Left kidney (tissue), 2 donors: ENCODE data around the gene SCGB1A1. TPM values are rescaled to one million over a fixed set of nuclear protein-coding genes. Genes with fewer than 3 reads are reported as not detected.

Source experiments
- DNase-seq: peaks from one replicate; pipeline ENCODE4 v3.0.0-alpha.2; 2013
- polyA plus RNA-seq: library from polyadenylated mRNA; unstranded; fragments of 120-200 nt; gene quantifications from one replicate; pipeline ENCODE4 v1.2.1, GENCODE V29; 2013; ENCODE audit not compliant: insufficient read length

SCGB1A1 gene
- polyA plus RNA-seq, 1 donor, result not detected

- no peak for DNase-seq
Observed at GRCh38 chr11:62398011-62398994, 20.5 kb upstream of the SCGB1A1 start.

DNA sequence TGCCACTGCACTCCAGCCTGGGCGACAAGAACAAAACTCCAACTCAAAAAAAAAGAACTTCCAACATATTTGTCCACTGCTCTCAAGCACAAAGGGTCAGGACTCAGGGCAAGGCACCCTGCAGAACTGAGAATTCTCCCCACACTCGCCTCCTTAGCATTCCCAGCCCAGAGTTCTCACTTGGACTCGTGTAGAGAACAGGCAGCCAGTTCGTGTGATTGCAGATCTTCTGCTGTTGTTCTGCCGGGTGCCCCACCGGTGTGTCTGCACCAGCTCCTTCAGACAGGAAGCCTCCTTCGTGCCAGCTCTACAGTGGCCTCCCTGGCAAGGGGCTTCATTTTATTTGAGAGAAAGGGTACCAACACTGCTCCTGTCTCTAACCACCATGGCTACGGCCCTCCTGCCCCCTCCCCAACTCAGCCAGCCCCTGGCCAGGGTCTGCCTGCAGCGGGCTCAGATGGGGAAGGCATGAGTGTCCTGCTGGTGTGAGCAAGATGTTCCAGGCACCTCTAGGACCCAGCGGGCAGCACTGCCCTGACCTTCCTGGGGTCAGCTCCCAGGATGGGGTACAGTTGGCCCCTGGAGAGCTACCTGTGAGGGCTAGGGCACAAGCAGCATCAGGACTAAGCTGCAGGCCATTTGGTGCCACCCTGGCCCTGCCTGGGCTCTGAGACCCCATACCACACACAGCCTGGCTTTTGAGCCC, 19.5 kb upstream of the SCGB1A1 start:
- DNase-seq, result no peak

- DNase-seq, result no peak
Observed at GRCh38 chr11:62399878-62400266, 19.0 kb upstream of the SCGB1A1 start.

DNA sequence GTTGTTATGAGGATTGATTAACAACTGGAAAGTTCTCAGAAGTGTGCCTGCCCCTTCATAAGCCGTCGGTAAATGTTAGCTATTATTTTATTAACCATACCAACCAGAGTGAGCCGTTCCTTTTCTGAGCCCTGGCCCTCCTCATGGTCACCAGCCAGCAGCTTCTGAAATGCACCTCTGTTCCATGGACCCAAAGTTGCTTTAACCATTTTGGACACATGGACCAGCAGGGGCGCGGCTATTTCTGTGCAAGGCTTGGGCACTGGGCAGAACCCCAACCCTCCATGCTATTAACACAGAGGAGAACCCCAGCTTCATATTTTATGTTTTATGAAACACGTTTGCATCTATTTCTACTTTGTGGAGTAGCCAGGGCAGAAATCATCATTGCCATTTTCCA, 18.6 kb upstream of the SCGB1A1 start:
- DNase-seq, result no peak

DNA sequence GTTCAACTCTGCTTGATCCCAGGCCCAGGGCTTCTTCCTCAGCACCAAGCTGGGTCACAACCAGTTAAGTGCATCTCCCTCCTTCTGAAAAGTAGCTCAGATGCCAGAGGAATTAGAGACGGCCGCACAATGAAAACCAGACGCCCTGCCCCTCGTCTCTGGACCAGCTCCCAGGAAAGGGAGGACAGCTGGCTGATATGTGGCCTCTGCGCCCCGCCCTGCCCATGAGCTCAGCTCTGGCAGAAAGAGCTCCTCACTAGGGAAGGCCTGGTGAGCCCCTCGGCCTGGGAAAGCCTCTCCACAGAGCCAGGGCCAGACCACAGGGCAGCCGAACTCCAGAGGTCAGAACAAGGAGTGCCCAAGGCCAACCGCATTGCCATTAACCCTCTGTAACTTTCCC, 18.1 kb upstream of the SCGB1A1 start:
- DNase-seq, result peak; percentile 60

- no peak for DNase-seq
Observed at GRCh38 chr11:62401356-62401755, 17.5 kb upstream of the SCGB1A1 start.

- DNase-seq, result no peak
Observed at GRCh38 chr11:62401811-62402210, 17.0 kb upstream of the SCGB1A1 start.

GRCh38 chr11:62402226-62402959, 16.4 kb upstream of the SCGB1A1 start:
- DNase-seq, result no peak

DNA sequence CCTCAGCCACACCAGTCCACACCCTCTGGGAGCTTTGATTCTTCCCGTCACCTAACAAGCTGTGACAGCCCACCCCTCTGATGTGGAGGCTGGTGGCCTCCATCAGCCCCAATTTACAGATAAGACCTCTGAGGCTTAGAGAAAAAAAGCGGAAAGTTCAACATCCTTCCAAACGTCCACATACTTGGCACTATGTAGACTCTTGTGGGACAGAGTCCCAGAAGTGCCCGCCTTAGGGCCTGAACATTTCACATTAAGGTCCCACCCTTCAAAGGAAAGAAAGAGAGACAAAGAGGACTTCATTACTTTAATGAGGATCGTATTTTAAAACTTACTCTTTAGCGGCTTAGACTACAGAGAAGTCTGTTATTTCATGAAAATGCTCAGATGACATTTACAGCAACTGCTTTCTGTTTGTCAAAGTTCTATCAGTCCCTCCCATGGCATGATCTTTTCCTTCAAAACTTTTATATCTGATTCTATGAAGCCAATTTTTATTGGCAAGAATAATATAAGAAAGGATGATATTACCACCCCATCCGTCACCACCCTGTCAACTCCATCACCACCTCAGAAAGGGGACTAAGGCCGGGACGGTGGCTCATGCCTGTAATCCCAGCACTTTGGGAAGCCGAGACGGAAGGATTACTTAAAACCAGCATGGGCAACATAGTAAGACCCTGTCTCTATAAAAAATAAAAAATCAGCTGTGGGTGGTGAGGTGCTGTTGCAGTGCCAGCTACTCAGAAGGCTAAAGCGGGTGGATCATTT, 15.7 kb upstream of the SCGB1A1 start:
- DNase-seq, result no peak

- DNase-seq, result no peak
Observed at GRCh38 chr11:62404435-62404834, 14.4 kb upstream of the SCGB1A1 start.

GRCh38 chr11:62404901-62405300, 13.9 kb upstream of the SCGB1A1 start:
- DNase-seq, result no peak

DNA sequence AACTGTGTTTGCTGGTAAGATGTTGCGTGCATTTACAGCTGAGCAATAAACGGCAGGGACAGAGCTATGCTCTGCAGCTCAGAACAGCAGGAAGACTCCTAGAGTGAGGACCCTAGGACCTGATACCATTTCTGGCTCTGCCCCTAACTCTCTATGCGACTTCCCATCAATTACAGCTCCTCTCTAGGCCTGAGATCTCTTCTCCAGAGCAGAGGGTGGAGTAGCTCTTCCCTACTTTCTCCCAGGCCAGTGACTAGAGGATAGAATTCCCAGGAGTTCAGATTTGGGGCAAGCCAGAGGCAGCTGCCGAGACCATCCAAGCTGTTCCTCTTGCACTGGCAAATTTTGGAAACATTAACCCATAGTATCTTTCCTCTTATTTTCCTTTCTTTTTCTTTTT, 12.8 kb upstream of the SCGB1A1 start:
- DNase-seq, result no peak

DNA sequence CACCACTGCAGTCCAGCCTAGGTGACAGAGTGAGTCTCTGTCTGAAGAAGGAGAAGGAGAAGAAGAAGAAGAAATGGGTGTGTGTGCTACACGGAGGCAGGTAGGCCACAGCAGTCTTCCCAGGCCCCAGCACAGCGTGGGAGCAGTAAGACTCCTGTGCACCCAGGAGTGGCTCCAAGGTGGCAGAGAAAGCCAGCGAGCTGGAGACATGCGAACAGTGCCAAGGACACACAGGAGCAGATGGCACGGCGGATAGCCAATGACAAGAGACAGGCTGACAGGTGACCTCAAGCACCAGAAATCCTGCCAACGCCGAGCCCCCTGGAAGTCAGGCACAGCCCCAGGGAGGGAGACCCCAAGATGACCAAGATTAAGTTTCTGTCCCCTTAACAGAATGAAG, 9.0 kb upstream of the SCGB1A1 start:
- DNase-seq, result no peak

GRCh38 chr11:62410972-62411371, 7.9 kb upstream of the SCGB1A1 start:
- no peak for DNase-seq

GRCh38 chr11:62411524-62411923, 7.3 kb upstream of the SCGB1A1 start:
- no peak for DNase-seq

DNA sequence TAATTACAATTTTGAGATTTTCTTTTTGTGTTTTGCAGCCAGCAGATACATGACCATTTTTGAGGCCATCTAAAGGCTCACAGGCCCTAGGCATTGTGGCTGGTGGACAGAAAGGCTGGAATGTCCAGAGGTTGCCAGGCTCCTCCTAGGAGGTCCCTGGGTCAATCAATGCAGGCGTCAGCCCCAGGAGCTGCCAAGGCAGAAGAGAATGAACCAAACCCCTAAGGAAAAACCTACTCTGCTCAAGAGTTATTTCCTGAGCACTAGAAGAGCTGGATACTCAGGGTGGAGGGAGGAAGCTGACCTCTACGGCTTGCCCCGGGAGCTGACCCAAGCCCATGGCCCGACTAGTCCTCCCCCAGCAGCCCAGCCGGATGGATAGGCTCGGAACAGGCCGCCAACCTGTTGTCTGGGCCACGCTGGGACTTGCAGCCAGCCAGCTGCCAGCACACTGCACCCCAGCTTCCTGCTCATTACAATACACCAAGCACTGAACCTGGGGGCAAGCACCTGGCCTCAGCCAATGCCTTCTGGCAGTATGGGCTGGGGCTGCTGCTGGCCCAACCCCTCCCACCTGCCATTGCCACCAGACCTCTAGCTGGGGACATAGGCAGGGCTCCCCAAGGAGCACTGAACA, 5.7 kb upstream of the SCGB1A1 start:
- DNase-seq, result no peak

- DNase-seq, result no peak
Observed at GRCh38 chr11:62416596-62416995, 2.2 kb upstream of the SCGB1A1 start.

DNA sequence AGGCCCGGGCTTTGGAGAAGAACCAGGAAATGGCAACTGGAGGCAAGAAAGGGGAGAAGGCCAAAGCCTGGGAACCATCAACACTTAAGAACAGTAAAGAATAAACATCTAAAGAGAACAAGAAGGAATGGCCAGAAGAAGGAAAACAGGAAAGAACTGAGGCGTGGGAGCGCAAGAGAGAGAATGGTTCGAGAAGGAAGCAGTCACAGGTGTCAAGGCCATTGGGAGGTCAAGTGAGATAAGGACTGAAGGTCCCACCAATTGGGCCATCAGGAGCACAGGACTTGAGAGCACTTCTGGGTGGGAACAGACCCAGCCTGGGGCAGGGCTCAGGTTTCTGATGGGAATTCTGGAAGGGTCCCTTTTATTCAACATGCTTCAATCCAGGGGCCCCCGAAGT, 697 bp upstream of the SCGB1A1 start:
- DNase-seq, result no peak

- DNase-seq, result peak; percentile 42
Observed at GRCh38 chr11:62419314-62419929, 589 bp downstream of the SCGB1A1 start.

DNA sequence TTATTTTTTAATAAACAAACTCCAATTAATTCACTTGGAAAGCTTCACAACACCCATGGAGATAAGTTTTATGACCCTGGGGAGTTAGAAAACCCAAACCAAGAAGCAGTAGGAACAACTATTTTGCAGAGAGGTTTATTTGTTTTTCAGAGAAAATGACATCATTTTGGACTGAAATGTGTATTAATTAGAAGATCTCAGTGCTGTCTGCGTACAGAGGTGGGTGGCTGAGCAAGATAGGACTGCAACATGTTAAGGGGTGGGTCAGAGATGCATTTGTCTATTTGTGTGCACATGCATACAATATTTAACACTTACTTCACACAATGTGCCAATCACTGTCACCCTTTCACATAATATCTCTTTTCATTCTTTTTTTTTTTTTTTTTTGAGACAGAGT, 1.1 kb downstream of the SCGB1A1 start:
- no peak for DNase-seq

GRCh38 chr11:62420882-62421281, 2.0 kb downstream of the SCGB1A1 start:
- DNase-seq, result no peak
